MV-4-11 (cell line): Measurements from ENCODE around the gene DEAF1.

ENCODE experiments used
- DNase-seq: peaks from one replicate; lab custom pipeline; 2025; lab: John Stamatoyannopoulos, UW

The DEAF1 gene

DNA sequence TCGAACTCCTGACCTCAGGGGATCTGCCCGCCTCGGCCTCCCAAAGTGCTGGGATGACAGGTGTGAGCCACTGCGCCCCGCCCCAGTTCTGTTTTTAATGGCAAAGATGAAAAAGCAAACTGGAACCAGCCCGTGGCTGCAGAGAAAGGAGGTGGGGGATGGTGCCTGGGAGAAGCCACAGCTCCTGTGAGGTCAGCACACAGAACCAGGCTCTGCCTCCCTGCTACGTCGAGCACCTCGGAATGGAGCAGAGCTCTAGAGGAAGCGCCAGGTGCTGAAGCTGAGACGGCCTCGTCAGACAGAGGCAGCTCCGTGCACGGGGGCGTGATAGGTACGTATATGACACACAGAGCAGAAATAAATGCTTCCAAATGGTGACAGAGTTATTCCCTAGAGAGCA, 49.5 kb downstream of the DEAF1 start:
- no peak for DNase-seq

DNA sequence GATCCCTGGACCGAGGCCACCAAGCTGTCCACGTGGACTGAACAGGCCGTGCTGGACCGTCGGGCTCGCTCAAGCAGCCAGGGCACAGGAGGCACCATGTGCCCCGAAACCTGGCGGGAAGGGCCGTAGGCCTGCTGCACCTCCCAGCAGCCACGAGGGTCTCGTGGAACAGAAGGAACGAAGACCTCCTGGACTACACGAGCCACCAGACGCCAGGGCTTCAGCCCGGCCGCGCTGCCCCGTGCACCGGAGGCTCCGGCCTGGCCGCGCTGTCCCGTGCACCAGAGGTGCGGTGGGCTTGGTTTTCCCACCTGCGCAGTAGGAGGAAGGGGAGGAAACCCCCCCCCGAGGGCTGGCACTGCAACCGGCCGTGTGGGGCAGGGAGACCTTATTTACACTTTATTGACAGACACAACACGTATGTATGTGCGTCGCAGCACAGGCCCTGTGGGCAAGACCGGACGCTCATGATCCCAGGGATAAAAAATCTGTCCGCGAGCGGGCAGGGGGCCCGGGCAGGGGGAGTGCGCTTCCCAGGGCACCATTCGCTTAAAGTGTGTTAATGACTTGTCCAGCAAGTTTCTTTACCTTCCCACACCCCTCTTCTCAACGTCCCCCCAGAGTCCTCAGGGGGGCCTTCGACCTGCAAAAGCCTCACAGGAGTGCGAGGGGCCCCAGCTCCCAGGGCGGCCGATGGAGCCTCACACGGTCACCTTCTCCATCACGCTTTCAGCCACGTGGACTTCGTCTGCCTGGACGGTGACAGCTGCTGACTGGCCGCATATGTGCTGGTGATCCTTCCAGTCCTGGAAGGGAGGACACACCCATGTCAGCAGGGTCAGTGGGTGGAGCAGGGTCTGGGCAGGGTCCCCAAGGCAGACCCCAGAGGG, 50.9 kb downstream of the DEAF1 start:
- no peak for DNase-seq

DNA sequence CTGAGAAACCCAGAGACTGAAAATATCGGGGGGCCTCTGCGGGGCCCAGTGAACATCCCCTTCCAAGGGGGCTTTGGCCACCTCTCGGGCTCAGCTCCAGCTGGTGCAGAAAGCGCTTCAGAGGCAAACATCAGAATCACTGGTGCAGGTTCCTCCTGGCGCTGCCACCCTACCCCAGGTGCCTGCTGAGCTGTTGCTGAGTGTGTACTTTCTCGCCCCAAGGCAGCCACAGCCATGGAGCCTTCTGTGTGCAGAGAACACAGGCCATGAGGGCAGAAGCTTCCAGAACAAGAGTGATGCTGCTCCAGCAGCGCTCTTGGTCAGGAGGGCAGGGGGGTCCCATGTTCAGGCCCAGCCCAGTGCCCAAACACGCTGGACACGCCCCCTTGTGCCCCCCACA, 51.7 kb downstream of the DEAF1 start:
- no peak for DNase-seq

DNA sequence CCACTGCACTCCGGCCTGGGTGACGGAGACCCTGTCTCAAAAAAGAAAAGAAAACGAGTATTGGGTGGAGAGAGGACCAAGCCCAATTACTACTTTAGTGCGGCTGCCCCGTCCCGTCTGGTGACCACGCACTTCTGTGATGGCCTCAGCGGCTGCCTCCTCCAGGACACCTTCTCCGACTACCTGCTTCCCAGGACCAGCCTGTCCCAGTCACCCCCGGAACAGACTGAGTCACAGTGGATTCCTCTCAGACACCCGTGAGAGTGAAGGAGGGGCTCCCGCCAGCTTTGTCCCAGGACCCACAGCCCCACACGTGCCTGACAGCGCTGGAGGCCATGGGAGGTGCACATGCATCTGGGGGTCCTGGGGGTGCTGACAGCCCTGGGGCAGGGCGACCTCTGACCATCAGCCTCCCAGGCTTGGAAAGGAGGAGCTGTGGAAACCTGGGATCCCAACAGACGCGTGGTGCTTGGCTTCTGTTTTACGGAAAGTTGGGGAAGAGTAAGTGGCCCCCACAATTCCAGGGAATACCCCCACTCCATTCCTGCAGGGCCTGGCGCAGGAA, 53.1 kb downstream of the DEAF1 start:
- no peak for DNase-seq

DNA sequence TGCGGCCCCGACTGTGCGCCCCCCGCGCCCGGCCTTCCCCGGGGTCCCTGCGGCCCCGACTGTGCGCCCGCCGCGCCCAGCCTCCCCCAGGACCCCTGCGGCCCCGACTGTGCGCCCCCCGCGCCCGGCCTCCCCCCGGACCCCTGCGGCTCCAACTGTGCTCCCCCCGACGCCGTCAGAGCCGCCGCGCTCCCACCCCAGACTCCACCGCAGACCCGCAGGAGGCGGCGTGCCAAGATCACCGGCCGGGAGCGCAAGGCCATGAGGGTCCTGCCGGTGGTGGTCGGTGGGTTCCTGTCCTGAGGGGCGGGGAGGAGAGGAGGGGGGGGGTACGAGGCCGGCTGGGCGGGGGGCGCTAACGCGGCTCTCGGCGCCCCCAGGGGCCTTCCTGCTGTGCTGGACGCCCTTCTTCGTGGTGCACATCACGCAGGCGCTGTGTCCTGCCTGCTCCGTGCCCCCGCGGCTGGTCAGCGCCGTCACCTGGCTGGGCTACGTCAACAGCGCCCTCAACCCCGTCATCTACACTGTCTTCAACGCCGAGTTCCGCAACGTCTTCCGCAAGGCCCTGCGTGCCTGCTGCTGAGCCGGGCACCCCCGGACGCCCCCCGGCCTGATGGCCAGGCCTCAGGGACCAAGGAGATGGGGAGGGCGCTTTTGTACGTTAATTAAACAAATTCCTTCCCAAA, 54.9 kb downstream of the DEAF1 start:
- DNase-seq, result no peak

DNA sequence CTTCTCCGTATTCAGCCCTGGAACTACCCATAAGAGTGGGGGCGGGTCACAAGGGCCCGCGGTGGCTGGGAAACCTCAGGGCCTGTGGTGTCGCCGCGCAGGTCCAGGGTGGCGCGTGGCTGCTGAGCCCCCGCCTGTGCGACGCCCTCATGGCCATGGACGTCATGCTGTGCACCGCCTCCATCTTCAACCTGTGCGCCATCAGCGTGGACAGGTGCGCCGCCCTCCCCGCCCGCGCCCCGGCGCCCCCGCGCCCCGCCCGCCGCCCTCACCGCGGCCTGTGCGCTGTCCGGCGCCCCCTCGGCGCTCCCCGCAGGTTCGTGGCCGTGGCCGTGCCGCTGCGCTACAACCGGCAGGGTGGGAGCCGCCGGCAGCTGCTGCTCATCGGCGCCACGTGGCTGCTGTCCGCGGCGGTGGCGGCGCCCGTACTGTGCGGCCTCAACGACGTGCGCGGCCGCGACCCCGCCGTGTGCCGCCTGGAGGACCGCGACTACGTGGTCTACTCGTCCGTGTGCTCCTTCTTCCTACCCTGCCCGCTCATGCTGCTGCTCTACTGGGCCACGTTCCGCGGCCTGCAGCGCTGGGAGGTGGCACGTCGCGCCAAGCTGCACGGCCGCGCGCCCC, 55.6 kb downstream of the DEAF1 start:
- no peak for DNase-seq

DNA sequence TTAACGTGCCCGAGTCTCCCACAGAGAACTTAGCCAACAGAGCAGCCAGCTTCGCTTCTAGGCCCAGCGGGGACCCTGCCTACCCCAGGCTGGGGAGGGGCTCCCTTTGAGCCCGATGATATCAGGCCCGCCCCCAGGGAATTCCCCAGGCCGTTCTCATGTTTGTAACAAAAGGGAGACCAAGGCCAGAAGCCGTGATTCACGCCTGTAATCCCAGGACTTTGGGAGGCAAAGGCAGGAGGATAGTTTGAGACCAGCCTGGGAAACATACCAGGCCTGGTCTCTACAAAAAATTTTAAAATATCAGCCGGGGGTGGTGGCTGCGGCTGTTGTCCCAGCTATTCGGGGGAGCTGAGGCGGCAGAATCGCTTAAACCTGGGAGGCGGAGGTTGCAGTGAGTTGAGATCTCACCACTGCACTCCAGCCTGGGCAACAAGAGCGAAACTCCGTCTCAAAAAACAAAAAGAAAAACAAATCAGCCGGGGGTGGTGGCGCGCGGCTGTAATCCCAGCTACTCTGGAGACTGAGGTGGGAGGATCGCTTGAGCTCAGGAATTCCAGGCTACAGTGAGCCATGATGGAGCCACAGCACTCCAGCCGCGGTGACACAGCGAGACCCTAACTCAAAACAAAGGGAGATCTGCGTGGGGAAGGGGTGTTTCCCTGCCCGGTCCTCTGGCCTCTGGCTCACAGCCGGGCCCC, 56.2 kb downstream of the DEAF1 start:
- no peak for DNase-seq

DNA sequence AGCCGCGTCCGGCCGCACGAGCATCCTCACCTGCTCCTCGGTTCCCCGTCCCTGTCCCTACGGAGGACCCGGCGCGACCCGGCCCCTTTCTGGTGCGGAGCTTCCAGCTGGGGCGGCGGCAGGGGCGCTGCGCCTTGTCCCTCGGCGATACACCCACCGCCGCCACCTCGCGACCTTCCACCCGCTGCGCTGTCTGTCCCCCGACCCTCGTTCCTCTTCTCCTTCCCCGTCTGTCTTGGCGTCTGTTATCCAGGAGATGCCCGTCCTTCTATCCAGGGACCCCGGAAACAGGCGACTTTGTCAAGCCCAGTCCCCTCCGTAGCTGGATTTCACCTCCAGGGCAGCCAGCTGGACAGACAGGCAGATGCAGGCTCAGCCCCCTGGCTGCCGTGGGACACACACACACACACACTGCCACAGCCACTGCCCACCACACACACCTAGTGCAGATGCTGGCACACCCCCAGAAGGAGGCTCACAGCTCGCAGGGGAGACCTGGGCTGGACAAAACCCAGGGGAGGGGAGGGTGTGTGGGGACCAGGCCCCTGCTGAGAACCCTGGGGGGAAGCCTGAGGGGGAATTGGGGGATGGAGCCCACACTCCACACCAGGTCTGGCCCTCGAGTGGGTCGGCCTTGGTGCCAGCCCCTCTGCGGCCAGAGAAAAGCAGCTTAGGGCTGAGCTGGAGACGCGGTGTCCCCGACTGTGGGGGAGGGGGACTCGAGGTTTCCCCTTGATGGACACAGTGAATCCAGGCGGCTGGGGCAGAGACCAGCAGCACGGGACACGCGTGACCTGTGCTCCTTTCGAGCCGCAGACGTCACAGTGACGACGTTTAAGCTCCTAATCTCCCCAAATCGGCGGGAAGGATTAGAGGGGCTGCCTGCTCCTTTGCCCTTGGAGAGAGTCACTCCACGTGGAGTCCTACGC, 57.2 kb downstream of the DEAF1 start:
- no peak for DNase-seq

DNA sequence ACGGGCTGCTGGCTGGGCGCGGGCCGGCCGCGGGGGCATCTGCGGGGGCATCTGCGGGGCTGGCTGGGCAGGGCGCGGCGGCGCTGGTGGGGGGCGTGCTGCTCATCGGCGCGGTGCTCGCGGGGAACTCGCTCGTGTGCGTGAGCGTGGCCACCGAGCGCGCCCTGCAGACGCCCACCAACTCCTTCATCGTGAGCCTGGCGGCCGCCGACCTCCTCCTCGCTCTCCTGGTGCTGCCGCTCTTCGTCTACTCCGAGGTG, 57.8 kb downstream of the DEAF1 start:
- DNase-seq, result no peak

DNA sequence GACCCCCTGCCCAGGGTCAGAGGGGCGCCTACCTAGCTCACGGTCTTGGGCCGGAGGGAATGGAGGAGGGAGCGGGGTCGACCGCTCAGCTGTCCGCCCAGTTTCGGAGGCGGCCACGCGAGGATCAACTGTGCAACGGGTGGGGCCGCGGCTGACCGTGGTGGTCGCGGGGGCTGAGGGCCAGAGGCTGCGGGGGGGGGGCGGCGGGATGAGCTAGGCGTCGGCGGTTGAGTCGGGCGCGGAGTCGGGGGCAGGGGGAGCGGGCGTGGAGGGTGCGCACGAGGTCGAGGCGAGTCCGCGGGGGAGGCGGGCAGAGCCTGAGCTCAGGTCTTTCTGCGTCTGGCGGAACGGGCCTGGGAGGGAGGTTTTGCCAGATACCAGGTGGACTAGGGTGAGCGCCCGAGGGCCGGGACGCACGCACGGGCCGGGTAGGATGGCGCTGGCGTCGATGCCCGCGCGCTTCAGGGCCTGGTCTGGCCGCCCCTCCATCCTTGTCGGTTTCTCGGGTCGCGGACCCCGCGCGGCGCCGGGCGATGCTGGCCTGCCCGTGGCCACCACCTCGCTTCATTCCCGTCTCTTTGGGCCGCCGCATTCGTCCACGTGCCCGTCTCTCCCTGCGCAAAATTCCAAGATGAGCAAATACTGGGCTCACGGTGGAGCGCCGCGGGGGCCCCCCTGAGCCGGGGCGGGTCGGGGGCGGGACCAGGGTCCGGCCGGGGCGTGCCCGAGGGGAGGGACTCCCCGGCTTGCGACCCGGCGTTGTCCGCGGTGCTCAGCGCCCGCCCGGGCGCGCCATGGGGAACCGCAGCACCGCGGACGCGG, 58.3 kb downstream of the DEAF1 start, which contains the start of gene DRD4:
Gene DRD4 (plus strand): TSS at position 759 of the 822 bp plus-strand sequence. CDS start 36 bp downstream, at position 795.
- DNase-seq, result no peak

DNA sequence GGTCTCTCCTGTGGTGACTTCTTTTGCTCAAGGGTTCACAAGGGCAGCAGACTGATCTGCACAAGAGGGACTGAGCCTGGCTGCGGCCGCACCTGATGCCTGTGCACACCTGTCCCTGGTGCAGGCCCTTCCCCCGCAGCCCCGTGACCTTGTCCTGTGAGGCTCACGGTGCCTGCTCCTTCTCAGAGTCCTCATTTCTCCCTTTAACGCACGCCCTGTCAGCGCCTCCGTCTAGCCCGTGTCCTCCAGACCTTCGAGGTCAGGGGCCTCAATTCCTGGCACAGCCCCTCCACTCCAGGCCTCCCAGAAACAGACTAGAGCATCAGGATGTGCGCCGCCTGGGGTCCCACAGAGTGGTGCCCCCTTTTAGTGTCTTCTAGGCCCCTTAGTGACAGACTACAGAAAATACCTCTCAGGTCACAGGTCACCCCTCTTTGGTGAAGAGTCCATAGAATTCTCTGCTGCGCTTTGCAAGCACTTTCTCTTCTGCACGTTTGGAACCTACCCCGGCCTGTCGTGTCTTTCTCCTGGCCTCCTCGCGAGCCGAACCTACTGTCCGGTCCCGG, 59.0 kb downstream of the DEAF1 start:
- no peak for DNase-seq

DNA sequence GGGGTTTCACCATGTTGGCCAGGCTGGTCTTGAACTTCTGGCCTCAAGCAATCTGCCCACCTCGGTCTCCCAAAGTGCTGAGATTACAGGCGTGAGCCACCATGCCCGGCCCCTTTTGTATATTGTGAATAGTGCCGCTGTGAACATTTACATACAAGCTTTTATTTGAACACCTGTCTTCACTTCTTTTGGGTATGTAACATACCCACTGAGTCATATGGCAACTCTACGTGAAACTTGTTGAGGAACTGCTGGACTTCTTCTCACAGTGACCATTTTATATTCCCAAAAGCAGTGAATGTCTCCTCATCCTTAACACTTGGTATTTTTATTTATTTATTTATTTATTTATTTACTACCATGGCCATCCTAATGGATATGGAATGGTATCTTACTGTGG, 64.2 kb downstream of the DEAF1 start:
- DNase-seq, result no peak

DNA sequence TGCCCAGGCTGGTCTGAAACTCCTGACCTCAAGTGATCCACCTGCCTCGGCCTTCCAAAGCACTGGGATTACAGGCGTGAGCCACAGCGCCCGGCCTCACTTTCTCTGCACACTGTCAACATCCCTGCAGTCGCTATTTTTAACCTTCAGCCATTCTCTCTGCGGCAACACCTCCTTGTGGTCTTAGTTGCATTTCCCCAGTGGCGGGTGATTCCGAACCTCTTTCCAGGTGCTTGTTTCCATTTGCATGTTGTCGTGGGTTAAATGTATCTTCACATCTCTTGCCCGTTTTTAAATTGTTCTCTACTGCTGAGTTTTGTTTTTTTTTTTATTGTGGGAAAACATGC, 65.8 kb downstream of the DEAF1 start:
- peak; percentile 51 for DNase-seq

DNA sequence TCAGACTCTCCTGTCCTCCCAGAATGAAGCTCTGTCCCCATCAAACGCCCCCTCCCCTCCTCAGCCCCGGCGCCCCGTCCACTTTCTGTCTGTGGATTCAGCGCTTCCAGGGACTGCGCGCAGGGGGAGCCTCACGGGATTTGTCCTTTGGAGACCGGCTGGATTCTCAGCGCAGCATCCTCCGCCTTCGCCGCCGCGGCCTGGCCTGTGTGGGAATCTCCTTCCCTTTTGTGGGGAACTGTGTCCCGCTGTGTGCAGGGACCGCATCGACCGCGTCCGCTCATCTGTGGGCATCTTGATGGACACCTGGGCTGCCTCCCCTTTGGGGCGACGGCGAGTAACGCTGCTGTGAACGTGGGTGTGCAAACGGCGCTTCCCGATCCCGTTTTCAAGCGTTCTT, 67.0 kb downstream of the DEAF1 start:
- DNase-seq, result no peak

DNA sequence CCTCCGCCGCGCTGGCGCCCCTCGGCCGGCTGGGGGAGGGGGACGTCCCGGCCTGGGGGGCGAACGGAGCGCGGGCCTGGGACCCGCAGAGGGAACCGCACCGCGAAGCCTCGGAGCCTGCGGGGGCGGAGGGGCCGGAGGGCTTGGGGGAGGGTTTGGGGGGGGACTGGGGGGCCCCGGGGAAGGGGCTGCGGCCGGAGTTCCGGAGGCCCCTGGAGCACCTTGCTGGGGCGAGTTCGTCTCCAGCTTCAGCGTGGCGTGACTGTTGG, 67.8 kb downstream of the DEAF1 start:
- DNase-seq, result no peak

DNA sequence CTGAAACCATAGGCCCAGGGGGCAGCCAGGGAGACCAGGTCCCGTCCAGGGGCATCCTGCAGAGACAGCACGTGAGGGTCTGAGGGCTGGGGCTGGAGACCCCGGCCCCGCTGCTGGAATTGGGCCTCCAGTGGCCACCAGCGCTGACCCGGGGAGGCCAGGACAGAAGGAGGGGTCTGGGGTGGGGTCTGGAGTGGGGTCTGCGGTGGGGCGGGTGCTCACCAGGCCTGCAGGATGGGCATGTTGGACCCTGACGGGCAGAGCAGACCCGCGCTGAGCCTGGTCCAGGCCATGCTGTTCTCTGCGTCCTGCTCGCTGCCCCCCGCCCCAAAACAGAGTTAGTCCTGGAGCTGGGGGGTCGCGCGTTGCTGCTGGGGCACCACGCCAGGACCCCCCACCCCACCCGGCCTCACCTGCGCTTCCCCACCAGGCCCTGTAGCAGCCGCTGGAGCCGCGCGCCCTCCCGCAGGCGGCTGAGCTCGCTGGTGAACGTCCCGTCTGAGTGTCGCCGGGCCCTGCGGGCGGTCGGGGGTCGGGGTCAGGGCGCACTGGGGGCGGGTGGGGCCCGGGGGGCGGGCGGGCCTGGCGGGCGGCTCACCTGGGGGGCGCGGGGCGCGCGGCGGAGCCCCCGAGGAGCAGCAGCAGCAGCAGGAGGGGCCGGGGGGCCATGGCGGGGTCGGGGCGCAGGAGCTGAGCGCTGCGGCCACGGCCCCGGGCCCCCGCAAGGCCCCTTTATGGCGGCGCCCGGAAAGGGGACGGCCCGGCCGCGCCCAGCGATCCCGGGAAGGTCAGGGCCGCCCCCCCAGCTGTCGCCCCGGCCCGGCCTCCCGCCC, 68.3 kb downstream of the DEAF1 start, which contains the start of gene SCT:
Gene SCT (minus strand): TSS at position 707 of the 833 bp plus-strand sequence. CDS start 38 bp downstream, at position 669.
- DNase-seq, result no peak

DNA sequence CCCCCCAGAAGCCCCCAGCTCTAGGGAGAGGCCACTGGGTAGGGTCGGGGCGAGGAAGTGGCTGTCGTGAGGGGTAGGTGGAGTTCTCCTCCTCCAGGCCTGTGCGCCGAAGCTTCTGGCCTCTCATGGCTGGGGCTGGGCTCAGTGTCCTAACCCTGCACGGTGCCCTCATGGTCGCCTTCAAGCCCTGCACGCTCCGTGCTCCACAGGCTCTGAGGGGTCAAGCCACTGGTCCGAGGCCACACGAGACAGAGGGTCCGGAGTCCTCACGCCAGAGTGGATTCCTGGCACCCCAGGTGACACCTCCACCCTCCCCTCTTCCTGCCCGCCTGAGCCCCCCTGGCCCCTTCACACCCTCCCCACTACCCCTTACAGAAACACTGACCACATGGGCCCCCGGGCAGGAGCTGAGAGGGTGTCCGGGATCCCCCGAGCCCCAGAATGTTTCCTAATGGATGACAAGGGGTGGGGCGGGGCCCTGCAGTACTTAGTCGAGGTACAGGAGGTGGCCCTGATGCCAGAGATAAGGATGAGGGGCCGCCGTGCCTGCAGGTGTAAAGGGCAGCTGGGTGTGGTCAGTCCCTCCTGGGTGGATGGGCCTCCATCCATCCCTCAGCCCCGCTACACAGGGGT, 69.3 kb downstream of the DEAF1 start:
- DNase-seq, result no peak

DNA sequence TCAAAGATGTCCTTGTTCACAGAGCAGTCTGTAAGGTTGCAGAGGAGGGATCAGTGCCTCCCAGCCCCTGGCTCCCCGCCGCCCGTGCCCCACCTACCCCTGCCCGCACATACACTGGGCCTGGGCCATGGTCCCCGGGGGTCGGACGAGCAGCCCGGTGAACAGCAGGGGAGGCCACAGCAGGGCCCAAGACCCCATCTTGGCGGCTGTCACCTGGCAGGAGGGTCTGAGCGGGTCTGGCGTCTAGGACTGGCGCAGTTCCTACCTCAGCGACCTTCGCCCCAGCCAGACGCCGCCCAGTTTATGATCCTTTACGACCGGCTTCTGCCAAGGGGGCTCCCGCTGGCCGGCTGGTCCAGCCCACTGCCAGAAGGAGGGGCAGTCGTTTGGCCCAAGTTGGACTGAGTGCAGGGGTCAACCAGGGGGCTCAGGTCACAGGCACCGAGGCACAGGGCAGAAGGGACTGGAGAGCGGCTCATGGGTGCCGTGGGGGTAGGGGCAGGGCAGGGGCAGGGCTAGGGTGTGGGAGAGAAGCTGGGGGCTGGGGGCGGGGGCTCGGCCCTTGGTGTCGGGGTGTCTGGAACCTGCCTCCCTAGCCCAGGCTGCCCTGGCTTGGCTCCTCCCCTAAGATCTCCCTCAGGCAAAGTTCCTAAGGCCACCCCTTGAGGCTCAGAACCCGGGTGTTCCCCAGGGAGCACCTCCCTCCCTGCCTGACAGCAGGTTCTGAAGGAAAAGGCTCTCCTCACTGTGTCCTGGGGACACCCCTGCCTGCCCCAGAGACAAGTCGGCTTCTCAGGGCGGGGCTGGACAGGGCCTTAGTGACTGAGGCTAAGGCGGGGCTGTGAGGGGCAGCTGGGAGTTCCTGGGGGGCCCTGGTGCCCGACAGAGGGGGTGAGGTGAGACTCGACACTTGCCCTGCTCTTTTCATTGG, 70.1 kb downstream of the DEAF1 start, which contains the start of gene CDHR5:
Gene CDHR5 (minus strand): TSS at position 251 of the 931 bp plus-strand sequence. CDS start 53 bp downstream, at position 198.
- no peak for DNase-seq
